Prostate gland (tissue), 2 donors: ENCODE results near the gene SCN2A. TPM values are rescaled to one million over a fixed set of nuclear protein-coding genes. Genes with fewer than 3 reads are reported as not detected.

ENCODE experiments used
- DNase-seq: peaks from one replicate; pipeline ENCODE4 v3.0.0-alpha.2; 2019; ENCODE audit warnings: low spot score
- H3K27ac ChIP-seq, 2 donors: fragments of 200-600 bp; sonication (generic); 2 replicates each; pipeline ENCODE4 v1.5.1; 2017 to 2019
- H3K27me3 ChIP-seq: fragments of 200-600 bp; sonication (generic); replicated peaks from 2 replicates; pipeline ENCODE4 v1.5.1; 2019; ENCODE audit not compliant: insufficient read depth
- H3K36me3 ChIP-seq, 2 donors: fragments of 200-600 bp; sonication (generic); 1 replicate in 1 of 2; 2 replicates in 1 of 2; pipeline versions ENCODE4 v1.5.1 to v1.8.1; 2017 to 2019
- H3K4me1 ChIP-seq: fragments of 200-600 bp; sonication (generic); replicated peaks from 2 replicates; pipeline ENCODE4 v1.5.1; 2019
- H3K4me3 ChIP-seq, 2 donors: fragments of 200-600 bp; sonication (generic); 2 replicates each; pipeline ENCODE4 v1.5.1; 2017 to 2019
- H3K9me3 ChIP-seq: fragments of 200-600 bp; sonication (generic); 2 replicates; pipeline ENCODE4 v1.5.1; 2017
- CTCF ChIP-seq, 4 experiments: fragments of 200-600 bp in 2 of 4; fragments of 450-650 bp in 2 of 4; sonication (generic) in 2 of 4; IDR thresholded peaks; 1 replicate in 3 of 4; 2 replicates in 1 of 4; pipeline ENCODE4 v1.5.1; 2016 to 2019; ENCODE audit warnings: antibody characterized with exemption in 4 of 4, mild to moderate bottlenecking in 2 of 4, moderate library complexity in 2 of 4
- POLR2A ChIP-seq: fragments of 450-650 bp; IDR thresholded peaks from one replicate; pipeline ENCODE4 v1.6.1; 2016; ENCODE audit warnings: antibody characterized with exemption, mild to moderate bottlenecking
- POLR2AphosphoS5 ChIP-seq: sonication (generic); formaldehyde crosslinking; IDR thresholded peaks from one replicate; pipeline ENCODE4 v1.6.1; 2017; ENCODE audit warnings: antibody characterized with exemption
- WGBS: methylation state at CpG from one replicate; pipeline ENCODE4 v1.1.5; 2018; 5-methylcytosine and 5-hydroxymethylcytosine counted together
- intact Hi-C: fragments of 100-400 bp; cut with DNase I; formaldehyde crosslinking; loops from one replicate; pipeline ENCODE4 v1.14.2; 2022
- total RNA-seq, 2 donors: library from RNA; depleted of rRNA; stranded (reverse); fragments of >200 nt; gene quantifications; one replicate each; pipeline ENCODE4 v1.1.0, GENCODE V29; 2016

The SCN2A gene
- total RNA-seq, 2 donors from 2014 or later, result 0.87 to 1.4 TPM

GRCh38 chr2:165280356-165280755 lies 41.1 kb downstream of the SCN2A start:
- Histone ChIP-seq H3K27me3 (no peaks in the 10 kb centered on the region), H3K27ac (no peak overlapping the region), H3K36me3 (no peaks in the 10 kb centered on the region), H3K4me3 (no peak overlapping the region), H3K4me1 (no peaks in the 10 kb centered on the region), H3K9me3 (no peaks in the 10 kb centered on the region)
- intact Hi-C loops, result no loop called here
- TF ChIP-seq POLR2A, result no peak
- no peak for TF ChIP-seq CTCF (IDR thresholded peaks at IDR 0.05)
- no peak for TF ChIP-seq POLR2AphosphoS5
- DNase-seq, result no peak
- WGBS, result 74% methylated on average over 4 of the region's 4 CpGs

GRCh38 chr2:165281387-165281786 lies 42.2 kb downstream of the SCN2A start:
- H3K4me3 ChIP-seq, result no peak overlapping the region
- no peaks in the 10 kb centered on the region for H3K4me1 ChIP-seq
- no peaks in the 10 kb centered on the region for H3K36me3 ChIP-seq
- H3K9me3 ChIP-seq, result no peaks in the 10 kb centered on the region
- 69% methylated on average over 4 of the region's 4 CpGs for WGBS
- intact Hi-C loops, result no loop called here
- no peak overlapping the region for H3K27ac ChIP-seq
- no peaks in the 10 kb centered on the region for H3K27me3 ChIP-seq
- TF ChIP-seq POLR2A (no peak), CTCF (IDR thresholded peaks at IDR 0.05) (no peak), POLR2AphosphoS5 (no peak)
- no peak for DNase-seq

GRCh38 chr2:165283342-165283741 lies 44.1 kb downstream of the SCN2A start:
- WGBS, result 96% methylated on average over 1 of the region's 1 CpG
- Histone ChIP-seq H3K9me3 (no peaks in the 10 kb centered on the region), H3K27me3 (no peaks in the 10 kb centered on the region), H3K4me1 (no peaks in the 10 kb centered on the region), H3K4me3 (no peak overlapping the region), H3K27ac (no peak overlapping the region), H3K36me3 (no peaks in the 10 kb centered on the region)
- no peak for TF ChIP-seq CTCF (IDR thresholded peaks at IDR 0.05)
- no peak for TF ChIP-seq POLR2AphosphoS5
- TF ChIP-seq POLR2A, result no peak
- DNase-seq, result no peak
- intact Hi-C loops, result no loop called here

- H3K36me3 ChIP-seq, result no peaks in the 10 kb centered on the region
- no peaks in the 10 kb centered on the region for H3K9me3 ChIP-seq
- H3K27me3 ChIP-seq, result no peaks in the 10 kb centered on the region
- no peaks in the 10 kb centered on the region for H3K4me1 ChIP-seq
- intact Hi-C loops, result no loop called here
- WGBS, result 70% methylated on average over 3 of the region's 3 CpGs
- no peak for TF ChIP-seq POLR2A
- no peak for TF ChIP-seq CTCF (IDR thresholded peaks at IDR 0.05)
- no peak for TF ChIP-seq POLR2AphosphoS5
- no peak for DNase-seq
- H3K4me3 ChIP-seq, result no peak overlapping the region
- no peak overlapping the region for H3K27ac ChIP-seq
Observed at GRCh38 chr2:165287094-165287778, 48.0 kb downstream of the SCN2A start.

GRCh38 chr2:165289069-165289468 lies 49.9 kb downstream of the SCN2A start:
- Histone ChIP-seq H3K4me3 (no peak overlapping the region), H3K36me3 (no peaks in the 10 kb centered on the region), H3K27me3 (no peaks in the 10 kb centered on the region), H3K9me3 (no peaks in the 10 kb centered on the region), H3K4me1 (no peaks in the 10 kb centered on the region), H3K27ac (no peak overlapping the region)
- intact Hi-C loops, result no loop called here
- TF ChIP-seq POLR2A (no peak), POLR2AphosphoS5 (no peak), CTCF (IDR thresholded peaks at IDR 0.05) (no peak)
- DNase-seq, result no peak
- 81% methylated on average over 2 of the region's 2 CpGs for WGBS
